Uterus (tissue), 2 donors: ENCODE measurements around the gene EFCAB13.

Experiments used
- CTCF ChIP-seq, 4 experiments: fragments of 200-600 bp in 2 of 4; fragments of 450-650 bp in 2 of 4; sonication (generic) in 2 of 4; IDR thresholded peaks; one replicate each; pipeline ENCODE4 v1.5.1; 2016 to 2019; ENCODE audit warnings: antibody characterized with exemption in 4 of 4, mild to moderate bottlenecking in 2 of 4, moderate library complexity in 1 of 4
- POLR2A ChIP-seq, 2 donors: fragments of 450-650 bp; IDR thresholded peaks; one replicate each; pipeline ENCODE4 v1.6.1; 2016; ENCODE audit warnings: antibody characterized with exemption in 2 of 2, mild to moderate bottlenecking in 1 of 2, moderate library complexity in 1 of 2

- TF ChIP-seq CTCF (IDR thresholded peaks at IDR 0.05) (no peak), POLR2A (IDR thresholded peaks at IDR 0.05) (no peak)
Observed at GRCh38 chr17:47289302-47289701, 34.5 kb upstream of the EFCAB13 start.
